Measurements from ENCODE around the gene VAMP5.

The VAMP5 gene, protein sequence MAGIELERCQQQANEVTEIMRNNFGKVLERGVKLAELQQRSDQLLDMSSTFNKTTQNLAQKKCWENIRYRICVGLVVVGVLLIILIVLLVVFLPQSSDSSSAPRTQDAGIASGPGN

DNA sequence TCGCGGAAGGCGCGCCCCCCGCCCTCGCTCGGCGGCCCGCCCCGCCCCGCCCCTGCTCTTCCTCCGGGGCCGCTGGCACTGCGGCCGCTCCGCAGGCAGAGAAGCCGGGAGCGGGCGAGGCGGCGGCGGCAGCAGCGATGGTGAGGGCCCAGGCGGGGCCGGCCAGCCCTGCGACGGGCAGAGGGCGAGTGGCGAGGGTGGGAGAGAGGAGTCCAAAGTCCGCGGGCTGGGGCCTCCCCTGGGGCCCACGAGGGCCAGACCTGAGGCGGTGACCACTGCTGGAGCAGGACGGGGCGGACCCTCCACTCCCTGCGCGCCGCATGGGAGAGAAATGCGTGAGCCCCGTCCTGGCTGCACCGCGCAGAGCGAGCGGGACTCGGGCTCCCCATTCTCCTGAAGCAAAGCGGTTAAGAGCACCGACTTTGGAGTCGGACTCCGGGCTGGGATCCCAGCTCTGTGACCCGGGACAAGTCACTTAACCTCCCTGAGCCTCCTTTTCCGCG, at the start of gene VAMP5:
Gene VAMP5, plus strand, starts transcription at position 78 of the 503 bp plus-strand sequence. Its CDS starts 60 bp downstream, at position 138.
- Histone ChIP-seq H3K9ac (ENCODE audit: low read length in 2 of 2) (peak within 1 kb of the TSS; percentile 79 to 84), H3K36me3 (ENCODE audit: control insufficient read depth in 2 of 2, insufficient read depth in 2 of 2, low read length in 2 of 2) (no peaks in the 10 kb centered on the region), H3K9me3 (ENCODE audit: control insufficient read depth in 2 of 2, low read length in 2 of 2) (no peaks in the 10 kb centered on the region), H3K27me3 (ENCODE audit: control insufficient read depth in 1 of 2, insufficient read depth in 2 of 2, low read length in 2 of 2) (no peaks in the 10 kb centered on the region), H3K27ac (ENCODE audit: low read length) (peak within 1 kb of the TSS; percentile 77), H3K4me3 (ENCODE audit: low read length in 2 of 2) (peak within 1 kb of the TSS; percentile 73 to 80), H3K4me1 (ENCODE audit: control insufficient read depth, insufficient read depth, low read length) (peaks cover 28% of the 10 kb centered on the region)

DNA sequence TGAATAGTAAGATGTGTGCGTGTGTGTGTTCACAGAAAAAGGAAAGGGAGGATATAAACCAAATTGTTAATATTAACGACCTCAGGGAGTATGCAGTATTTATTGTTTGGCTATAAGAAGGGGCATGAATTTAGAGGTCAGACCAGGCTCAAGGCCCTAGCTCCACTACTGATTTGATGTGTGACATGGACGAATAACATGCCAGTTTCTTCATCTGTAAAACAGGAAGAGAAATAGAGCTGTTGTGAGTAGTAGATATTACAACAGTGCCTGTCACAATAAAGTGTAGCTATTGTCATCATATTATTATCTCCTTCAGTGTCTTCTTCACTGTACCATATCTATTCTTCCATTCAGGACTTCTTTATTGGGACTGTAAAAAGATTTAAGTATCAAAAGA, 49.4 kb upstream of the VAMP5 start:
- Histone ChIP-seq H3K27me3 (ENCODE audit: control insufficient read depth in 1 of 2, insufficient read depth in 2 of 2, low read length in 2 of 2) (no peaks in the 10 kb centered on the region), H3K4me1 (ENCODE audit: control insufficient read depth, insufficient read depth, low read length) (peaks cover 22% of the 10 kb centered on the region), H3K9ac (ENCODE audit: low read length in 2 of 2) (no peak overlapping the region), H3K36me3 (ENCODE audit: control insufficient read depth in 2 of 2, insufficient read depth in 2 of 2, low read length in 2 of 2) (no peaks in the 10 kb centered on the region), H3K27ac (ENCODE audit: low read length) (no peak overlapping the region), H3K4me3 (ENCODE audit: low read length in 2 of 2) (no peak overlapping the region), H3K9me3 (ENCODE audit: control insufficient read depth in 2 of 2, low read length in 2 of 2) (no peaks in the 10 kb centered on the region)

DNA sequence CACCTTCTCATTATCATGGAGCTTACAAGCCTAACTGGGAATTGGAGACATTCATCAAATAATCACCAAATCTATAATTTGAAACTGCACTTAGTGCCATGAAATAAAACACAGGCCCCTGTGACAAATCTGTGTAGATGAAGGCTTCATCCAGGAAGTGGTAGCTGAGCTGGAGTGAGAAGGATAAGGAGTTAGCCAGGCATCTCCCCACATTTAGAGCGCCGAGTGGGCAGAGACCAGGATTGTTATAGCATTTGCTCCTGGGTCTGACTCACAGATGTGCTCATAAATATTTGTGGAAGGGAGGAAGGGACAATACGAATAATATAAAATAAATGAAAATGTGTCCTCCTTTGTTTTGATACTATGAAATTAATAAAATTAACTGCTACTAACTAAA, 47.8 kb upstream of the VAMP5 start:
- Histone ChIP-seq H3K27ac (ENCODE audit: low read length) (peak overlapping the region; percentile 100), H3K9ac (ENCODE audit: low read length in 2 of 2) (peak overlapping the region; percentile 36 to 100)

DNA sequence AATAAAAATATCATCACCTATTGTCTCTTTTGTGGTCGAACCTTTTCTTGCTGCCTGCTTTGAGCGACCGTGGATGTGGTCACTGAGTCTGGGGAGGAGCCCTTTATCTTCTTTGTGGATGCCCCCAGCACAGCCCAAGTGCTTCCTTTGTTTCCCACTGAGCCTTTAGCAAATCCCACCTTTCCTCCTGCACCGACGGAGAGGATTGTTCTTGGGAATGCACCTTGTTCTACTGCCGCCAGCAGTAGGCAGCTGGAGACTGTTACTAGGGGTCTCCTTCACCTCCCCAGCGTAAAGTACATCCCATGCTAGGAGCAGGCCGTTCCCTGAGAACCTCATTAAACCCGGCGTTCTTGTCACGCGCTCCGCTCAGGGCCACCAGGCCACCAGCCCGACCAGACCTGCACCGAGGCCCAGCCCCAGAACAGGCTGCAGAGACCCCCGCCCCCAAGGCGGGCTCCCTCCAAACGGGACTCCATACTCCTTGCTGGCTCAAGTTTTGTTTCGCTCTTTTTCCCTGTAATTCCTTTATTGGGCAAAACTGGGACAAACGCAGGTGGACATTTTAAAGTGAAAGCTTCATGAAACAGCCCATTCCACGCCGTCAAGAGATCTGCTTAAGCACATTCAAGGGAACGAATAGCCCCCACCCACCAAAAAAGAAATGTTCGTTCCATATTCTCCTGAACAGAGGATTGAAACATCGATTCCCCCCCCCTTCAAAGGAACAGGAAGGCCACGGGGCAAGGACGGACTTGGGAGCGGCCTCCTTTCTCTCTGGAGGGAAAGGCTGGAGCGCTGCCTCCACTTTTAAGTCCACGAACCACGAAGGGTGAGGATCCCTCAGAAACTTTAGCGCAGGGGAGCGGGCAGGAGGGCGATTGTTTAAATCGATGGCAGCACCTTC, 46.4 kb upstream of the VAMP5 start:
- peak overlapping the region; percentile 99 to 100 for H3K9ac ChIP-seq (ENCODE audit: low read length in 2 of 2)
- peak overlapping the region; percentile 100 for H3K27ac ChIP-seq (ENCODE audit: low read length)
- H3K4me3 ChIP-seq (ENCODE audit: low read length in 2 of 2) = peak overlapping the region; percentile 89 to 98
- peaks cover 39% of the 10 kb centered on the region for H3K4me1 ChIP-seq (ENCODE audit: control insufficient read depth, insufficient read depth, low read length)
- H3K9me3 ChIP-seq (ENCODE audit: control insufficient read depth in 2 of 2, low read length in 2 of 2) = no peaks in the 10 kb centered on the region
- peaks cover 17 to 19% of the 10 kb centered on the region in 2 donors for H3K36me3 ChIP-seq (ENCODE audit: control insufficient read depth in 2 of 2, insufficient read depth in 2 of 2, low read length in 2 of 2)
- H3K27me3 ChIP-seq (ENCODE audit: control insufficient read depth in 1 of 2, insufficient read depth in 2 of 2, low read length in 2 of 2) = no peaks in the 10 kb centered on the region

More for the DNA sequence above, 47.8 kb upstream of the VAMP5 start:
- no peaks in the 10 kb centered on the region for H3K9me3 ChIP-seq (ENCODE audit: control insufficient read depth in 2 of 2, low read length in 2 of 2)
- peaks cover 27% of the 10 kb centered on the region for H3K4me1 ChIP-seq (ENCODE audit: control insufficient read depth, insufficient read depth, low read length)
- no peaks in the 10 kb centered on the region for H3K27me3 ChIP-seq (ENCODE audit: control insufficient read depth in 1 of 2, insufficient read depth in 2 of 2, low read length in 2 of 2)
- H3K36me3 ChIP-seq (ENCODE audit: control insufficient read depth in 2 of 2, insufficient read depth in 2 of 2, low read length in 2 of 2) = peaks cover 3 to 6% of the 10 kb centered on the region in 2 donors
- no peak overlapping the region for H3K4me3 ChIP-seq (ENCODE audit: low read length in 2 of 2)

DNA sequence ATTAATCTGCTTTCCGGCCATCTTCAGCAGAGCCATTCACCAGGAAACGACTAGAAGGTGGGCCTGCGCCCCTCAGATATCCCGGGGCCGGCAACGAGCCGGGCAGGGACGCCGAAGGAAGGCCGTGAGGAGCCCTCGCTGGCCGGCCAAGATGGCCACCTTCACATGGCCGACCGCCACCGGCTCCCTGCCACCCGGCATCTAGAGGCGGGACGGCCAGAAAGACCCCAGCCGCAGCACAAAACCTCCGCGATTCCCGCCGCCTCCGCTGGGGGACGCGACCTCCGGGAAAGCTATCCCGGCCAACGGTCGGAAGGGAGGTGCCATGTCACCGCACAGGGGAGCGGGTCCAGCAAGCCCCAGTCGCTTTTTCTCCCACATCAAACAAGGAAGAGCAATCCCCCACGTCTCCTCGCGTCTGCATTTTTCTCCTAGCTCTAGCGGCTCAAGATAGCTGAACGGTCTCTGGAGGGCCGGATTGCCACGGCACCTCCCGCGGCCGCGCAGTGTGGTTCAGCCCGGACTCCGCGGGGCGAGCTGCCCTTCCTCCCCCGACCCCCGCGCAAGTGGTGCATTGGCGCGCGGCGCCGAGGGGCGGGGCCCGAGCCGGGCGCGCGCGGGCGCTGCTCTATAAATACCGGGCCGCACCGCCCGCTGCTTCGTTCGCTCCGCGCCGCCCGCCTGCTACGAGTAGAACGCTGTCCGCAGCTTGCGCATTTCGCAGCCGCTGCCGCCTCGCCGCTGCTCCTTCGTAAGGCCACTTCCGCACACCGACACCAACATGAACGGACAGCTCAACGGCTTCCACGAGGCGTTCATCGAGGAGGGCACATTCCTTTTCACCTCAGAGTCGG, 45.5 kb upstream of the VAMP5 start, which contains the start of gene MAT2A:
Gene MAT2A, plus strand, starts transcription at position 662 of the 854 bp plus-strand sequence. Its CDS starts 120 bp downstream, at position 782.
- Histone ChIP-seq H3K4me1 (ENCODE audit: control insufficient read depth, insufficient read depth, low read length) (peaks cover 46% of the 10 kb centered on the region), H3K9ac (ENCODE audit: low read length in 2 of 2) (peak within 1 kb of the TSS; percentile 99 to 100), H3K27ac (ENCODE audit: low read length) (peak within 1 kb of the TSS; percentile 100), H3K9me3 (ENCODE audit: control insufficient read depth in 2 of 2, low read length in 2 of 2) (no peaks in the 10 kb centered on the region), H3K27me3 (ENCODE audit: control insufficient read depth in 1 of 2, insufficient read depth in 2 of 2, low read length in 2 of 2) (no peaks in the 10 kb centered on the region), H3K4me3 (ENCODE audit: low read length in 2 of 2) (peak within 1 kb of the TSS; percentile 95 to 98), H3K36me3 (ENCODE audit: control insufficient read depth in 2 of 2, insufficient read depth in 2 of 2, low read length in 2 of 2) (peaks cover 21 to 24% of the 10 kb centered on the region in 2 donors)

DNA sequence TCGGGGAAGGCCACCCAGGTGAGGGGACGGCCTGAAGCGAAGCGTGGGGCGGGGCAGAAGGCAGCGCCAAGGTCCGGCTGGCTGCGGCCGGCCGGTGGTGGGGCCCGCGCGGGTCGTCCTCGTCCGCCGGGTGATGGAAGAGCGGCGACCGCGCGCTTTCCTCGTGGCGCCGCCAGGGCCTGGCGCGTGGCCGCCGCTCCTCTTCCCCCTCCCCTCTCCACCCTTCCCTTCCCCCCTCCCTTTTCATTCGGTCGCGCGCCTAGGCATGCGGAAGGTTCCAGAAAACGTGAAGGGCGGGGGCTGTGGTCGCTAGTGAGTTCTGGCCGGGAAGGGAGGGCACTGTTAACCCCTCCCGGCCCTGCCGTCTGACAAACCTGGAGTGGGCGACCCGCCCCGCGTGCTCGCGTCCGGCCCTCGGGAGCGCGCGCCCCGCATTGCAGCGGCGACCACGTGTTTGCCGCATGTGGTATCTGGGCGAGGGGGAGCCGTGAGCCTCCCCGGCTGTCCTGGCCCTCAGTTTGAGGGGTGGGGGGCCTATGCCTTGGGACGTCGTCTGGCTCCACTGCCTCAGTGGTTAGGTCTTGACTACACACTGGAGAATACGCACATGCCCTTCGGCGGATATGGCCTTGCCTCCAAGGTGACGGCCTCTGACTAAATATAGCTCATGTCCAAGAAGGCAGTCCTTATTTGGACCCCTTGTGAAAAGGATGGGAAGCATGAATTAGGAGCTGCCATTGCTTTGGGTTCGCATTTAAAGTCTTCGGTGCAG, 44.7 kb upstream of the VAMP5 start:
- H3K27ac ChIP-seq (ENCODE audit: low read length) = peak overlapping the region; percentile 100
- H3K4me1 ChIP-seq (ENCODE audit: control insufficient read depth, insufficient read depth, low read length) = peaks cover 54% of the 10 kb centered on the region
- peaks cover 21 to 27% of the 10 kb centered on the region in 2 donors for H3K36me3 ChIP-seq (ENCODE audit: control insufficient read depth in 2 of 2, insufficient read depth in 2 of 2, low read length in 2 of 2)
- no peaks in the 10 kb centered on the region for H3K9me3 ChIP-seq (ENCODE audit: control insufficient read depth in 2 of 2, low read length in 2 of 2)
- peak overlapping the region; percentile 99 to 100 for H3K9ac ChIP-seq (ENCODE audit: low read length in 2 of 2)
- no peaks in the 10 kb centered on the region for H3K27me3 ChIP-seq (ENCODE audit: control insufficient read depth in 1 of 2, insufficient read depth in 2 of 2, low read length in 2 of 2)
- H3K4me3 ChIP-seq (ENCODE audit: low read length in 2 of 2) = peak overlapping the region; percentile 95 to 98

DNA sequence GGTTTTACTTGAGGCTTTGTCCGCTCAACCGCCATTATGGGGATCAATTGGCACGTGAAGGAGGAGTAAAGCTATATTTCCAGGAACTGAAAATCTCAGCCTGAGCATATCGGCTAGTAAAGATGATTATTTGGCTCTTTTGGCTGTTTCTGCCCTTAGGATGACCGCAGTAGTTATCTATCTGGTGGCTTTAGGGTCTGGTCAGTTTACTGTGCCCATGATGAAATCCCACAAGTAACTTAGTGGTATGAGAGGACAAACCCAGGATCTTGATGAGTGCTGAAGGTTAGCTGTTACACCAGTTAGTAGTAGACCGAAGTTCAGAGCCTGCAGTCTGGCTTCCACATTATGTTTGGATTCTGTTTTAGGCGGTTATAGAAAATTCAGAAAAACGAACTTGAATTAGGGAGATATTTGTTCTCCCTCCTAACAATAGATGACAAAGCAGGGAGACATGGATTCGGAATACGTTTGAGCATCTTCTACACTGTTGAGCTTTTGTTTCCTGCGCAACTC, 44.0 kb upstream of the VAMP5 start:
- Histone ChIP-seq H3K36me3 (ENCODE audit: control insufficient read depth in 2 of 2, insufficient read depth in 2 of 2, low read length in 2 of 2) (peaks cover 21 to 27% of the 10 kb centered on the region in 2 donors), H3K4me3 (ENCODE audit: low read length in 2 of 2) (peak overlapping the region; percentile 95 to 98), H3K4me1 (ENCODE audit: control insufficient read depth, insufficient read depth, low read length) (peaks cover 59% of the 10 kb centered on the region), H3K27ac (ENCODE audit: low read length) (peak overlapping the region; percentile 100), H3K9me3 (ENCODE audit: control insufficient read depth in 2 of 2, low read length in 2 of 2) (no peaks in the 10 kb centered on the region), H3K27me3 (ENCODE audit: control insufficient read depth in 1 of 2, insufficient read depth in 2 of 2, low read length in 2 of 2) (no peaks in the 10 kb centered on the region), H3K9ac (ENCODE audit: low read length in 2 of 2) (peak overlapping the region; percentile 99 to 100)

DNA sequence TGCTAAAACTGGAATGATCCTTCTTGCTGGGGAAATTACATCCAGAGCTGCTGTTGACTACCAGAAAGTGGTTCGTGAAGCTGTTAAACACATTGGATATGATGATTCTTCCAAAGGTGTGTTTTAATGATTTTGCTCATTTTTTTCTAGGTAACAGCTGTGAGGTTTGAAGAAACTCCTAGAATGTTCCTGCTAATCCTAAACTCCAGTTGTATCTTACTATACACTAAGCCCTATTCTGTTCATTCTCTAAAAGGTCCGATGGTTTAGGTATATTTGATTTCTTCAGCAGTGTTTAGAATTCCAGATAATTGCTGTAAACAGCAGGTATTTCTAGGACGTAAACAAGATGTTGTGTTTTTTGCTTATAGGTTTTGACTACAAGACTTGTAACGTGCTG, 43.0 kb upstream of the VAMP5 start:
- peak overlapping the region; percentile 95 to 98 for H3K4me3 ChIP-seq (ENCODE audit: low read length in 2 of 2)
- no peaks in the 10 kb centered on the region for H3K9me3 ChIP-seq (ENCODE audit: control insufficient read depth in 2 of 2, low read length in 2 of 2)
- peaks cover 63% of the 10 kb centered on the region for H3K4me1 ChIP-seq (ENCODE audit: control insufficient read depth, insufficient read depth, low read length)
- H3K27ac ChIP-seq (ENCODE audit: low read length) = peak overlapping the region; percentile 12
- H3K27me3 ChIP-seq (ENCODE audit: control insufficient read depth in 1 of 2, insufficient read depth in 2 of 2, low read length in 2 of 2) = no peaks in the 10 kb centered on the region
- H3K9ac ChIP-seq (ENCODE audit: low read length in 2 of 2) = peak overlapping the region in 1 of 2 donors; percentile 99
- H3K36me3 ChIP-seq (ENCODE audit: control insufficient read depth in 2 of 2, insufficient read depth in 2 of 2, low read length in 2 of 2) = peaks cover 30 to 32% of the 10 kb centered on the region in 2 donors

DNA sequence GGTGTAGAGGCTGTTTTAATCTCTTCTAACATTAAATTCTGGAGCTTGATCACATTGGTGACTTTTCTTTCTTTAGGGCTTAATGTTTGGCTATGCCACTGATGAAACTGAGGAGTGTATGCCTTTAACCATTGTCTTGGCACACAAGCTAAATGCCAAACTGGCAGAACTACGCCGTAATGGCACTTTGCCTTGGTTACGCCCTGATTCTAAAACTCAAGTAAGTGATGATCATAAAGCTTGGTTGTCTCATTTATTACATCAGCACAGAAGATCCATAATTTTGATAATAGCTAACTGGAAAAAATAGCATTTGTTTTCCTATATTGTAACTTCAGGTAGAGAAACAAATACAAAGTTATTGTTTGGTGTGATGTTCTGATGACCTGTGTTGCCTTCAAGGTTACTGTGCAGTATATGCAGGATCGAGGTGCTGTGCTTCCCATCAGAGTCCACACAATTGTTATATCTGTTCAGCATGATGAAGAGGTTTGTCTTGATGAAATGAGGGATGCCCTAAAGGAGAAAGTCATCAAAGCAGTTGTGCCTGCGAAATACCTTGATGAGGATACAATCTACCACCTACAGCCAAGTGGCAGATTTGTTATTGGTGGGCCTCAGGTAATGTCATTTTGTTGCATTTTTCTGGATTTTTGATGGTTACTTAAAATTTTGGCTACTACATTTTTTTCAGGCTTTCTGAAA, 42.3 kb upstream of the VAMP5 start:
- peak overlapping the region; percentile 12 for H3K27ac ChIP-seq (ENCODE audit: low read length)
- peaks cover 30 to 32% of the 10 kb centered on the region in 2 donors for H3K36me3 ChIP-seq (ENCODE audit: control insufficient read depth in 2 of 2, insufficient read depth in 2 of 2, low read length in 2 of 2)
- H3K9me3 ChIP-seq (ENCODE audit: control insufficient read depth in 2 of 2, low read length in 2 of 2) = no peaks in the 10 kb centered on the region
- H3K27me3 ChIP-seq (ENCODE audit: control insufficient read depth in 1 of 2, insufficient read depth in 2 of 2, low read length in 2 of 2) = no peaks in the 10 kb centered on the region
- H3K4me1 ChIP-seq (ENCODE audit: control insufficient read depth, insufficient read depth, low read length) = peaks cover 56% of the 10 kb centered on the region
- peak overlapping the region in 1 of 2 donors; percentile 13 for H3K9ac ChIP-seq (ENCODE audit: low read length in 2 of 2)
- peak overlapping the region; percentile 95 to 98 for H3K4me3 ChIP-seq (ENCODE audit: low read length in 2 of 2)

Measured in stomach smooth muscle (tissue), 2 donors.